SIG-M5 (cell line): ENCODE measurements around the gene PILRB.
"Not testable (repeated sequence)": the region's sequence is repeated elsewhere in the genome, so short reads cannot be mapped to it uniquely, and the experiment has no call there.

Experiments
- DNase-seq: peaks from one replicate; lab custom pipeline; 2025; lab: John Stamatoyannopoulos, UW

PILRB gene

DNA sequence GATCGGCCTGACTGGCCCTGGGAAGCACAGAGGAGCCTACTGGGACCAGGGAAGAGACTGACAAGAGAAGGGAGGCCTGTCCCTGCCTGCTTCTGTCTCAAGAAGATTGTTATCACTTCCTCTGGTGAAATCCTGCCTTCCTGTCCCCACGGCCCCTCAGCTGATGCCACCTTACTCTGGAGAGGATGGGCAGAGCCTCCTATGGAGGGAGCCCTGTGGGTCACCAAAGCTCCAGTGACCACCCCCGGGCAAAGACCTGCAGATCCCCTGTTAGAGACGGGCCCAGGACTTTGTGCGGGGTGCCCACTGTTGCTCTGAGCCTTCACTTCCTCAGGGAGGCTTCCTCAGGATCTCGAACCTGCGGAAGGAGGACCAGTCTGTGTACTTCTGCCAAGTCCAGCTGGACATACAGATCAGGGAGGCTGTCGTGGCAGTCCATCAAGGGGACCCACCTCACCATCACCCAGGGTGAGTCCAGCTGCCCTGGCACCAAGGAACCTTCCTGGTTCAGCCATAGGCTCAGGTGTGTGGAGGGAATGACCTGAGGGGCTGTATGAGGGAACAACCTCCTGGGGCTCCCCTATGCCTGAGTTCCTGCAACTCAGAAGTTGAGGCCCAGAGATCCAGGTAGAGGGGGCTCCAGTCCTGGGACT is 1.4 kb upstream of the PILRB start:
- DNase-seq, result no peak

DNA sequence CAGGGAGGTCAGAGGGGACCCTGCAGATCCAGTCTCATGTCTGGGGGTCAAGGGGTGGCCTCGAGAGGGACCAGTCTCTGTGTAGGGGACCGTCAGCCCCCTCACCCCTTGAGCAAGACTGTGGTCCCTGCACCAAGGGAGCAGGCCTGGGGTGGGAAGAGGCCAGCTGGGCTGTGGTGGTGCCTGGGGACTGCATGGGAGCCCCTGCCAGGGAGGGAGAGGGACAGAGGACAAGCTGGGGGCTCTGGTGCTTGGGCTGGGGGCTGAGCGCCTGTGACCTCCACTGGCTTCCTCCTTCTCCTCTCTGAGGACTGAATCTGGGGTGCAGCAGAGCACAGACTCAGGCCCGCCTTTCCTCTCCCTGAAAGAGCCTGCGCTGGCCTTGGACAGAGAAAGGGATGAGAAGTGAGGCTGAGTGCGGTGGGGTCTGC is 771 bp upstream of the PILRB start:
- no peak for DNase-seq

DNA sequence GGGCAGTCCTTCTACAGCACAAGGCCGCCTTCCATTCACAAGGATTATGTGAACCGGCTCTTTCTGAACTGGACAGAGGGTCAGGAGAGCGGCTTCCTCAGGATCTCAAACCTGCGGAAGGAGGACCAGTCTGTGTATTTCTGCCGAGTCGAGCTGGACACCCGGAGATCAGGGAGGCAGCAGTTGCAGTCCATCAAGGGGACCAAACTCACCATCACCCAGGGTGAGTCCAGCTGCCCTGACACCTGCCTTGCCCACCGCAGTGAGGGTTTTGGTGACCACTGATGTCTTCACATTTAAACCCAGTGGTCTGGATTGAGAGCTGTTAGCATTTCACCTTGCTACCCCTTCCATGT is 918 bp downstream of the PILRB start:
- DNase-seq, result no peak

DNA sequence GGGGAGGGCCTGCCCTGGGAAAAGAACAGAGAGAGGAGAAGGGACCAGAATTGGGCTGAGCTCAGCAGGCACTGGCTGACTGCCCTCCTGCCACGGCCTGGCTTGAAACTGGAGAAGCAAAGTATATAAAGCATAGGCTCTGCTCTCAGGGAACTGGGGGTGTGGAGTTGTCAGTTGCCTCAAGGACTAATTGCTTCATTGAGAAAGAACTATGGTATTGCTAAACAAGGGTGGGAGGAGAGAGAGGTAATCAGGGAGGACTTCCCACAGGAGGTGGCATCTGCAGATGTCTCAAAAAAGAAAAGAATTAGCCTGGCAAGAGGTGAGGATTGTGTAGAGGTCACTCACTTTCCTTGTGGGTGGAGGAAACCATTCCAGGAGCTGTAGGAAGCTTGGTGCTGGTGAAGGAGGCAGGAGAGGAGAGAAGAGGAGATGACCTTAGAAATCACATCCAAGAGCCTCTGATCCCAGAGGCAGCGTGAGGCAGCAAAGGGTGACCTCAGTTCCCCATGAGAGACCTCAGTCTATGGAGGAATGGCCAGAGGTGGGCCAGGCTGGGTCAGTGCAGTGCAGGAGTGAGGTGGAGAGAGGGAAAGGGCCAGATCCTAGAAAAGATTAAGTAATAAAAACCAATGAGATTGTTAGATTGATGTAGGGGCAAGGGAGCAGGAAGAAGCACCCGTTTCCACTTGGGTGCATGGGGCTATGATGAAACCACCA is 2.4 kb downstream of the PILRB start:
- no peak for DNase-seq

DNA sequence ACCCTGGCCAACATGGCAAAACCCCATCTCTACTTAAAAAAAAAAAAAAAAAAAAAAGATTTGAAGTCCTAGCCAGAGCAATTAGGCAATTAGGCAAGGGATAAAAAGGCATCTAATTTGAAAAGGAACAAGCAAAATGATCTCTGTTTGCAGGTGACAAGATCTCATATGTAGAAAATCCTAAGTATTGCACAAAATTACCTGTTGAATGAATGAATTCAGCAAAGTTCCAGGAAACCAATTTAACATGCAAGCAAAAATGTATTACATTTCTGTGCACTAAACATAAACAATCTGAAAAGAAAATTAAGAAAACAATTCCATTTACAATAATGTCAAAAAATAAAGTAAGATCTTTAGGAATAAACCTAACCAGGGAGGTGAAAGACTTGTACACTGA is 5.2 kb downstream of the PILRB start:
- DNase-seq, result no peak

DNA sequence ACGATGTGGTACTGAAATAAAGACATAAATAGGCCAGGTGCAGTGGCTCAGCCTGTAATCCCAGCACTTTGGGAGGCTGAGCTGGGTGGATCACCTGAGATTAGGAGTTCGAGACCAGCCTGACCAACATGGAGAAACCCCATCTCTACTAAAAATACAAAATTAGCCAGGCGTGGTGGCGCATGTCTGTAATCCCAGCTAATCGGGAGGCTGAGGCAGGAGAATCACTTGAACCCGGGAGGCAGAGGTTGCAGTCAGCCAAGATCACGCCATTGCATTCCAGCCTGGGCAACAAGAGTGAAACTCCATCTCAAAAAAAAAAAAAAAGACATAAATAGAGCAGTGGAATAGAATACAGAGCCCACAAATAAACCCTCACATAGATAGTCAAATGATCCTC is 5.9 kb downstream of the PILRB start:
- not testable (repeated sequence) for DNase-seq

DNA sequence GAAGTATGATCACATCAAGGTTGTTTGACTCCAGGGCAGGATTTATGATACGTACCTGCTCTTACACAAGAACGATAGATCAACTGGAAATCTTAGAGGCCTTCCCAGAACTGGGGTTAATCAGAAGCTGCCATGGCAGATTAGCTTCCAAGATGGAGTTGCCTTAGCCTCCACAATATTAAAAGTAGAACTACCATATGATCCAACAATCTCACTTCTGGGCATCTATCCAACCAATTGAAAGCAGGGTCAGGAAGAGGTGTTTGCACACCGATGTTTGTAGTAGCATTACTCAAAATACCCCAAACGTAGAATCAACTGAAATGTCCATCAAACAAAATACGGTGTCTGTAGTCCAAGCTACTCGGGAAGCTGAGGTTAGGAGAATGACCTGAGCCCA is 6.6 kb downstream of the PILRB start:
- no peak for DNase-seq

DNA sequence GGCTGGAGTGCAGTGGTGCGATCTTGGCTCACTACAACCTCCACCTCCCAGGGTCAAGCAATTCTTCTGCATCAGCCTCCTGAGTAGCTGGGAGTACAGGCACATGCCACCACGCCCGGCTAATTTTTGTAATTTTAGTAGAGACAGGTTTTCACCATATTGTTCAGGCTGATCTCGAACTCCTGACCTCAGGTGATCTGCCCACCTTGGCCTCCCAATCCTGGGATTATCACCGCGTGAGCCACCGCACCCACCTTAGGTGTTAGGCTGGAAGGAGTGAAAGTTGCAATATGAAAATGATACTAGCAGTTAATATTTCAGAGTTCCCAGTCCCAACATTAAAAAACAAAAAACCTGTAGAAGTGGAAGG is 8.1 kb downstream of the PILRB start:
- DNase-seq, result not testable (repeated sequence)

DNA sequence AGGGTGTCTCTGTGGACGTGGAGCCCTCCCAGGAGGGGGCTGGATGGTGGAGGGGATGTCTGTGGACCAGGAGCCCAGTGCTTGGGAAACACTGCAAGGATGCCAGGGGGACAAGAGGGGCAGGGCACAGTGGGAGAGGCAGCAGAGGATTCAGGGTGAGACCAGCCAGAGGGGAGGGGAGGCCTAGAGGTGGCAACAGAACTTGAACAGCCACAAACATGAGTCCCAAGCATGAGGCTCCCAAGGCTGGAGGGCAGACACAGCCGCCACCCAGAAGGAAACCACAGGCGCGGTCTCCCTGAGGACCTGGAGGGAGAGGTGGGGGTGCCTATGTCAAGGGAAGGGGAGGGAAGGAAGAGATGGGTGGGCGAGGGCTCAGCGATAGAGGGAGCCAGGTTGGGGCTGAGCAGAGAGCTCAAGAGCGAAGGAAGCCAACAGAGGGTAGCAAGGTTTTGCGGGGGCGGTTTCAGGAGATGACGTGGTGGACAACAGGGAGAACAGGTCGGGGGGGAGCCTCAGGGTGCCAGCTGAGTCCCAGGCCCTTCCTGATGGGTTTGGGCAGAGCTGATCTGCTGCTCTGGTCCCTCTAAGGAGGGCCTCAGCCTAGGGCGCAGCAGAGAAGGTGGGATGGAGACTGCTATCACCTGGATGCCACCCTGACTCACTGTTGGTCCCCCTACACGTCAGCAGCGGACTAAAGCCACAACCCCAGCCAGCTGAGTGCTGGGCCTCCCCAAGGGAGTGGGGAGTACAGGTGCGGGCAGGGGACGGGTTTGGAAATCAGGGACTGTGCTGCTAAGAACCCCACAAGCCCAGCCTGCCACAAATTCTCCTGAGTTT is 8.7 kb downstream of the PILRB start:
- DNase-seq, result no peak

DNA sequence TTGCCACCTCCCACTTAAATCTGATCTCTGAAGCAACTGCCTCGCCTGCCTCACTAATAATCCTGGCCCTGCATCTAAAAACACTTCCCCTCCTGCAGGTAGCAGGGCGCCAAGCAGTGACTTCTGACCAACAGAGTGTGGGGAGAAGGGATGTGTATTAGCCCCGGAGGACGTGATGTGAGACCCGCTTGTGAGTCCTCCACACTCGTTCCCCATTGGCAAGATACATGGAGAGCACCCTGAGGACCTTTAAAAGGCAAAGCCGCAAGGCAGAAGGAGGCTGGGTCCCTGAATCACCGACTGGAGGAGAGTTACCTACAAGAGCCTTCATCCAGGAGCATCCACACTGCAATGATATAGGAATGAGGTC is 9.3 kb downstream of the PILRB start:
- DNase-seq, result no peak

DNA sequence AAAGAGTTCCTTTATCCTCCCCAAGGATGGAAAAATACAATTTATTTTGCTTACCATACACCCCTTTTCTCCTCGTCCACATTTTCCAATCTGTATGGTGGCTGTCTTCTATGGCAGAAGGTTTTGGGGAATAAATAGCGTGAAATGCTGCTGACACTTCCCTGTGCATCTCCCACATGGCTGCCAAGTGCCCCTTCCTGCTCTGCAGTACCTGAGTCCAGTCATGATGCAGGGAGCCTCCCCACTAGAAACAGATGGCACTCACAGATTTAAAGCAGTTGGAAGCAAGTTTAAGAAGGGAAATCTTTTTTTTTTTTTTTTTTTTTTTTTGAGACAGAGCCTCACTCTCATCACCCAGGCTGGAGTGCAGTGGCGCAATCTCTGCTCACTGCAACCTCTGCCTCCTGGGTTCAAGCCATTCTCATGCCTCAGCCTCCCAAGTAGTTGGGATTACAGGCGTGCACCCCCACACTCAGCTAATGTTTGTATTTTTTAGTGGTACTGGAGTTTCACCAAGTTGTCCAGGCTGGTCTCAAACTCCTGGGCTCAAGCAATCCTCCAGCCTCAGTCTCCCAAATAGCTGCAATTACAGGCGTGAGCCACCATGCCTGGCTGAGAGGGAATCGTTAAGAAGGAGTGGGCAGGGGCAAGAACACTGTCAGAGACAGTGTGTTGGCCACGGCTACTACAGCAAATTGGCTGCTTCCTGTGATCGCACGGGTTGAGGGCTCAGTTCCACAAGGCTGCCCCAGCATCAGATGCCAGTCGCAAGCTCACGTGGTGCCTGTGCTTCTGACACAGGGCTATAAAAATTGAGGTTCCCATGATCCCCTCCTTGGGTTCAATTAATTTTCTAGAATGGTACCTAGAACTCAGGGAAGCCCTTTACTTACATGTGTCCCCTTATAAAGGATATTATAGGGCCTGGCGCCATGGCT is 10.0 kb downstream of the PILRB start:
- DNase-seq, result no peak

DNA sequence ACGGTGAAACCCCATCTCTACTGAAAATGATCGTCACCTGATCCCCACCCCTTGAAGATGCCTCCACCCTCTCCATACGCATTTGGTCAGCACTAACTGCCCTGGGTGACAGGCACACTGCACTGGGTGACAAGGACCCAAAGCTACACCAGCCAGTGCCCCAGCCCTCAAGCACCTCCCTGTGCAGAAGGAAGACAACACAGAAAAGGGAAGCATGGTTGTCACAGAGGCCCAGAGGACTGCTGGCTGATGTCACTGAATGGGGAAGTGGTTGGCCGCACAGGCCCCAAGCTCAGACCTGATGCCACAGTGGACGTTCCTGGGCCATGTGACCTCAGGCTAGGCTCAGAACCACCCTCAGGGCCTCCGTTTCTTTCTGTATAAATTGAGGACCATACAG is 11.2 kb downstream of the PILRB start:
- peak; percentile 79 for DNase-seq

DNA sequence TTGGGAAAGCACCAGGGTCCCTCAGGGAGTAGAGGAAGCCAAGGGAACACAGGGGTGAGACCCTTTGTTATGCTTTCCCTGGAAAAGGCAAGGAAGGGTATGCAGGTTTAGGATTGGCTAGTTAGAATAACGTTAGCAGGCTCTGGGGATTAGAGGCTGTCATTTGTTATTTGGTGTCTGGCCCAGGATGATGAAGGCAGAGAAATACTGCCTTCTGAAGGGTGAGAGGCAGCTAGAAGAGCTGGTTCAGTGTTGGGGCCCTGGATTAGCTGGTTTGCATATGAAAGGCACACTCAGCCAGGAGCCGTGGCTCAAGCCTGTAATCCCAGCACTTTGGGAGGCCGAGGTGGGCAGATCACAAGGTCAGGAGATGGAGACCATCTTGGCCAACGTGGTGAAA is 12.4 kb downstream of the PILRB start:
- no peak for DNase-seq

DNA sequence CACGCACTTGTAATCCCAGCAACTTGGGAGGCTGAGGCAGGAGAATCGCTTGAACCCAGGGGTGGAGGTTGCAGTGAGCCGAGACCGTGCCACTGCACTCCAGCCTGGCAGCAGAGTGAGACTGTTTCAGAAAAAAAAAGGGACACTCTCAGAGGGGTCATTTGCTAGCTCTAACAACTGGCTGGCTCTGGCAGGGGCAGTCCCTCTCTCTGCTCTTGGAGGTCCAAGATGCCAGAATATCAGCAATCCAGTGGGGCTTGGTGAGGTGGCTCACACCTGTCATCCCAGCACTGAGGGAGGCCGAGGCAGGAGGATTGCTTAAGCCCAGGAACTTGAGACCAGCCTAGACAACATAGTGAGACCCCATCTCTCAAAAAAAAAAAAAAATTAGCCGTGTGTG is 12.8 kb downstream of the PILRB start:
- no peak for DNase-seq

DNA sequence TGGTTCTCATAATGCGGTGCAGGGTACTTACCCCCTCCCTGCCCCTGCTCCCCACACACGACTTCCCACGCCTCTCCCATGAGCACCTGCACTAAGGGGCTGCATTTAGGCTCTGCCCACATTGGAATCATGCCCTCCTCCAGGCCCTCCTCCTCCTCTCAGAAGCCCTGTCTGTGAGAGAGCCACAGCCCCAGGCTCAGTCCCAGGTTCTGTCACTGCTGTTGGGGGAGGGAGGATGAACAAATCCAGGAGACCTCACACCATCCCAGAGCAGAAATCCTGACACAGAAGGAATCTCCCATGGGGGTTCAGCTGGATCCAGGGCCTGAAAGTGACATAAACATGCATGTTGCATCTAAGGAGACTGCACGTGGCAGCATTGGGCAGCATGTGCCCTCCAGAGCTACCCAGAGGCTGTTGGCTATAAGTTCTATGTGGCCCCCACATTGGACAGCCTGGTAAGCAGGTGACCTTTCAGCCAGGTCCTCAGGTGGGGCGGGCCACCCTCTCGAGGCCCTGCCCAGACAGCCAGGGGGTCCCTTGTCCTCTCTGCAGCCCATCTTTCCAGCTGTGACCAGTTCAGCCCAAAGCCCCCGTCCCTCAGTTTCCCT is 13.7 kb downstream of the PILRB start:
- no peak for DNase-seq

DNA sequence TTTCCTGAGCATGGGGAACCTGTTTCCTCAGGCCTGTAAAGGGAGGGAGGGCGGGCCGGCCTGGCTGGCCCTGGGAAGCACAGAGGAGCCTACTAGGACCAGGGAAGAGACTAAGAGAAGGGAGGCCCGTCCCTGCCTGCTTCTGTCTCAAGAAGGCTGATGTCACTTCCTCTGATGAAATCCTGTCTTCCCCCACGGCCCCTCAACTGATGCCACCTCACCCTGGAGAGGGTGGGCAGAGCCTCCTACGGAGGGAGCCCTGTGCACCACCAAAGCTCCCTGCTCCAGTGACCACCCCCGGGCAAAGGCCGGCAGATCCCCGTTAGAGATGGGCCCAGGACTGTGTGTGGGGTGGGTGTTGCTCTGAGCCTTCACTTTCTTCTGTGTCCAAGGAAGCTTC is 14.3 kb downstream of the PILRB start:
- DNase-seq, result peak; percentile 62

DNA sequence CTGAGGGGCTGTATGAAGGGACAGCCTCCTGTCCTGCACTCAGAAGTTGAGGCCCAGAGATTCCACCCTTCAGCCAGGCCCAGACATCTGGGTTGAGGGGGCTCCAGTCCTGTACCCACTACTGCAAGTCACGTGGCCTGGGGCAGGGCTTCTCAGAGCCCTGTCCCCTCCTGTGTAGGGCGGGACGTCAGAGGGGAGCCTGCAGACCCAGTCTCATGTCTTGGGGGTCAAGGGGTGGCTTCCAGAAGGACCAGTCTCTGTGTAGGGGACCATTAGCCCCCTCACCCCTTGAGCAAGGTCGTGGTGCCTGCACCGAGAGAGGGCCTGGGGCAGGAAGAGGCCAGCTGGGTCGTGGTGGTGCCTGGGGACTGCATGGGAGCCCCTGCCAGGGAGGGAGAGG is 14.8 kb downstream of the PILRB start:
- no peak for DNase-seq

DNA sequence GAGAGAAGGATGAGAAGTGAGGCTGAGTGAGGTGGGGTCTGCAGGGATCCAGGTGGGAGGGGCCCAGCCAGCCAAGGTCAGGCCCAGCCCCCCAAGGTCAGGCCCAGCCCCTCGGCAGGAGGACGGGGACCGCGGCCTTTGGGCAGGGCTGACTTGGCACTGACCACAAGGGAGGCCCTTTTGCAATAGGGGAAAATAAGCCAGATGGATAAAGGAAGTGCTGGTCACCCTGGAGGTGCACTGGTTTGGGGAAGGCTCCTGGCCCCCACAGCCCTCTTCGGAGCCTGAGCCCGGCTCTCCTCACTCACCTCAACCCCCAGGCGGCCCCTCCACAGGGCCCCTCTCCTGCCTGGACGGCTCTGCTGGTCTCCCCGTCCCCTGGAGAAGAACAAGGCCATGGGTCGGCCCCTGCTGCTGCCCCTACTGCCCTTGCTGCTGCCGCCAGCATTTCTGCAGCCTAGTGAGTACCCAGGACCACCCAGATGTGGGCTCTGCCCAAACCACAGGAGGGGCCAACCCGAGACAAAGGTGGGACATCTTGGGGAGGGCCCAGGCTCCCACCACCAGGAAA is 15.4 kb downstream of the PILRB start, which contains the start of gene PILRA:
Gene PILRA (plus strand): TSS at position 227 of the 571 bp plus-strand sequence. CDS start 170 bp downstream, at position 397.
- no peak for DNase-seq

DNA sequence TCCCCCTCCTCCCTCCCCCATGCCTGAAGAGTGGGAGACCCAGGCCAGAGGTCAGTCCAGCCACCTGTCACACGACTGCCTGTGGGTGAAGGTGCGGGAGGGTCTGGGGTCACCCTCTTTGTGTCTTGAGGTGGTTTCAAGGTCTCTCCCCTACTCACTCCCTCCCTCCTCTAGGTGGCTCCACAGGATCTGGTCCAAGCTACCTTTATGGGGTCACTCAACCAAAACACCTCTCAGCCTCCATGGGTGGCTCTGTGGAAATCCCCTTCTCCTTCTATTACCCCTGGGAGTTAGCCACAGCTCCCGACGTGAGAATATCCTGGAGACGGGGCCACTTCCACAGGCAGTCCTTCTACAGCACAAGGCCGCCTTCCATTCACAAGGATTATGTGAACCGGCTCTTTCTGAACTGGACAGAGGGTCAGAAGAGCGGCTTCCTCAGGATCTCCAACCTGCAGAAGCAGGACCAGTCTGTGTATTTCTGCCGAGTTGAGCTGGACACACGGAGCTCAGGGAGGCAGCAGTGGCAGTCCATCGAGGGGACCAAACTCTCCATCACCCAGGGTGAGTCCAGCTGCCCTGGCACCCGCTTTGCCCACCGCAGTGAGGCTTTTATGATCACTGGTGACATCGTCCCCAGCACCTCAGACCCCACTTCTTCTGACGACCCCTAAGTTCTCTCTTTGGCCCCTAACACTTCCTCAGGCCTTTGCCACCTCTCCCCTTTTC is 16.1 kb downstream of the PILRB start:
- DNase-seq, result not testable (repeated sequence)

DNA sequence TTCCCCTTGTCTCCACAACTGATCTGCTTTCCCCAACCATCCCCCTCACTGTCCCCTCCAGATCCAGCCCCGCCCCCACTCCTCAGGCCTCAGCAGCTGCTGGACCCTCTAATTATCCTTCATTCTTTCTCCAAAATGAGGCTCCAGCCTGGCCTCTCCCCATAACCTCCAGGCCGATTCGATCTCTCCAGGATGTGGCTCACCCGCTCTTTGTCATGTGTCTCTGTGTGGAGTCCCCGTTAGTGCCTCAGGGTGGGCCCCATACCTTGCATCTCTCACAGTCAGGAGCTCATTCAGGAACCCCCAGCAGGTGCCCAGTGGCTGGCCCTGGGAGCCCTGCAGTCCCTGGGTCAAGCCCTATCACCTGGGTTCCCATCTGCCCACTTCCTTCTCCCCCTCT is 16.7 kb downstream of the PILRB start:
- no peak for DNase-seq
